GM18517 (cell line): Measurements from ENCODE around the gene METTL13.

Experiments
- ATAC-seq: cut with Tn5 transposase; IDR thresholded peaks from one replicate; pipeline ENCODE4 v1.9.1; 2021; ENCODE audit warnings: mild to moderate bottlenecking, moderate library complexity; ENCODE audit not compliant: unreplicated experiment

METTL13 gene

GRCh38 chr1:171801487-171801891 is 20.0 kb downstream of the METTL13 start:
- no peak for ATAC-seq

- no peak for ATAC-seq
Observed at GRCh38 chr1:171802207-171802606, 20.7 kb downstream of the METTL13 start.

- ATAC-seq, result no peak
Observed at GRCh38 chr1:171803045-171803444, 21.6 kb downstream of the METTL13 start.

- ATAC-seq, result no peak
Observed at GRCh38 chr1:171803461-171804022, 22.1 kb downstream of the METTL13 start.

- ATAC-seq, result peak; percentile 82
Observed at GRCh38 chr1:171805395-171806115, 24.1 kb downstream of the METTL13 start.

- no peak for ATAC-seq
Observed at GRCh38 chr1:171807556-171807955, 26.1 kb downstream of the METTL13 start.

- ATAC-seq, result no peak
Observed at GRCh38 chr1:171809834-171810233, 28.4 kb downstream of the METTL13 start.

GRCh38 chr1:171811672-171812071 is 30.2 kb downstream of the METTL13 start:
- ATAC-seq, result no peak

GRCh38 chr1:171814692-171815091 is 33.2 kb downstream of the METTL13 start:
- ATAC-seq, result no peak

GRCh38 chr1:171816300-171816901 is 34.9 kb downstream of the METTL13 start:
- ATAC-seq, result no peak

- no peak for ATAC-seq
Observed at GRCh38 chr1:171817511-171818265, 36.2 kb downstream of the METTL13 start.

GRCh38 chr1:171819946-171820345 is 38.5 kb downstream of the METTL13 start:
- no peak for ATAC-seq

GRCh38 chr1:171826973-171827372 is 45.5 kb downstream of the METTL13 start:
- no peak for ATAC-seq

GRCh38 chr1:171828794-171829193 is 47.3 kb downstream of the METTL13 start:
- no peak for ATAC-seq

- no peak for ATAC-seq
Observed at GRCh38 chr1:171833091-171833825, 51.8 kb downstream of the METTL13 start.

GRCh38 chr1:171834821-171835220 is 53.4 kb downstream of the METTL13 start:
- no peak for ATAC-seq

GRCh38 chr1:171835891-171836290 is 54.4 kb downstream of the METTL13 start:
- ATAC-seq, result no peak

- ATAC-seq, result peak; percentile 77
Observed at GRCh38 chr1:171841050-171841910, 59.8 kb downstream of the METTL13 start, which contains the start of gene DNM3. Gene DNM3, plus strand, starts transcription at chr1:171841498. Its CDS starts 159 bp downstream, at chr1:171841657.

- ATAC-seq, result no peak
Observed at GRCh38 chr1:171841931-171842761, 60.7 kb downstream of the METTL13 start.
